SK-N-SH (cell line): ENCODE data around the gene GAB2. TPM values are rescaled to one million over a fixed set of nuclear protein-coding genes. Genes with fewer than 3 reads are reported as not detected.

Experiments
- CTCF ChIA-PET: fragments of 300-600, 350-600 bp; formaldehyde crosslinking; extraction: SDS; loops from one replicate; lab custom pipeline; 2021; lab: Yijun Ruan, JAX
- POLR2A ChIA-PET: fragments of 350-600 bp; sonication (Branson Sonifier 250); formaldehyde crosslinking; extraction: SDS; loops from one replicate; lab custom pipeline; 2020; ENCODE audit warnings: antibody characterized with exemption, inconsistent platforms; lab: Yijun Ruan, JAX
- DNase-seq: peaks from one replicate; pipeline ENCODE4 v3.0.0; 2012
- H2AFZ ChIP-seq: fragments of 200-600 bp; sonication (generic); 2 replicates; pipeline ENCODE4 v1.8.1; 2016; ENCODE audit warnings: antibody characterized with exemption, mild to moderate bottlenecking, low read depth
- H3F3A ChIP-seq: fragments of 200-600 bp; sonication (generic); replicated peaks from 2 replicates; pipeline ENCODE3; 2016; ENCODE audit warnings: antibody characterized with exemption, mild to moderate bottlenecking; ENCODE audit not compliant: insufficient read depth
- H3K27ac ChIP-seq, 2 experiments: fragments of 200-500 bp in 1 of 2; fragments of 200-600 bp in 1 of 2; sonication (Bioruptor generic) in 1 of 2; sonication (generic), shearing (Covaris generic) in 1 of 2; 2 replicates each; pipeline versions ENCODE4 v1.5.1 to v1.6.1; 2014 to 2016; ENCODE audit warnings: low read depth in 2 of 2, inconsistent platforms in 1 of 2, low read length in 1 of 2, mild to moderate bottlenecking in 1 of 2, mixed read lengths in 1 of 2
- H3K27me3 ChIP-seq: fragments of 200-600 bp; sonication (generic), shearing (Covaris generic); 2 replicates; pipeline ENCODE4 v1.6.1; 2016; ENCODE audit warnings: mixed run types; ENCODE audit not compliant: insufficient read depth
- H3K36me3 ChIP-seq, 2 experiments: fragments of 200-500 bp in 1 of 2; fragments of 200-600 bp in 1 of 2; sonication (Bioruptor generic) in 1 of 2; sonication (generic) in 1 of 2; replicated peaks in 1 of 2; 2 replicates each; pipeline versions ENCODE3 to v1.5.1; 2014 to 2016; ENCODE audit warnings: low read length in 1 of 2, mild to moderate bottlenecking in 1 of 2; ENCODE audit not compliant: insufficient read depth in 2 of 2, control insufficient read depth in 1 of 2
- H3K4me1 ChIP-seq, 2 experiments: fragments of 200-500 bp in 1 of 2; fragments of 200-600 bp in 1 of 2; sonication (Bioruptor generic) in 1 of 2; sonication (generic), shearing (Covaris generic) in 1 of 2; 2 replicates each; pipeline versions ENCODE4 v1.5.1 to v1.6.1; 2014 to 2016; ENCODE audit warnings: low read depth in 1 of 2, low read length in 1 of 2, mixed run types in 1 of 2; ENCODE audit not compliant: insufficient read depth in 2 of 2, control insufficient read depth in 1 of 2
- H3K4me2 ChIP-seq: fragments of 200-600 bp; sonication (generic), shearing (Covaris generic); 2 replicates; pipeline ENCODE4 v1.6.1; 2017; ENCODE audit warnings: mixed run types
- H3K4me3 ChIP-seq, 2 experiments: fragments of 200-500 bp in 1 of 2; fragments of 200-600 bp in 1 of 2; sonication (Bioruptor generic) in 1 of 2; sonication (generic), shearing (Covaris generic) in 1 of 2; 2 replicates each; pipeline versions ENCODE4 v1.5.1 to v1.8.1; 2014 to 2016; ENCODE audit warnings: low read depth in 2 of 2, inconsistent platforms in 1 of 2, low read length in 1 of 2, mild to moderate bottlenecking in 1 of 2, mixed read lengths in 1 of 2, moderate library complexity in 1 of 2
- H3K79me2 ChIP-seq: fragments of 200-600 bp; sonication (generic); 2 replicates; pipeline ENCODE4 v1.8.1; 2017; ENCODE audit warnings: mild to moderate bottlenecking; ENCODE audit not compliant: insufficient read depth
- H3K9ac ChIP-seq: fragments of 200-600 bp; sonication (generic); 2 replicates; pipeline ENCODE4 v1.6.1; 2017; ENCODE audit warnings: mixed run types
- H3K9me2 ChIP-seq: fragments of 200-600 bp; sonication (generic); 2 replicates; pipeline ENCODE4 v1.6.1; 2017; ENCODE audit warnings: mixed run types
- H3K9me3 ChIP-seq: fragments of 200-600 bp; sonication (generic); 2 replicates; pipeline ENCODE4 v1.6.1; 2017; ENCODE audit warnings: mixed run types, mild to moderate bottlenecking, moderate library complexity
- H4K20me1 ChIP-seq: fragments of 200-600 bp; sonication (generic); 2 replicates; pipeline ENCODE4 v1.6.1; 2017; ENCODE audit warnings: mild to moderate bottlenecking, mixed run types; ENCODE audit not compliant: insufficient read depth
- CTCF ChIP-seq: fragments of 200-600 bp; sonication (generic); IDR thresholded peaks from 2 replicates; pipeline ENCODE4 v1.6.1; 2017; ENCODE audit warnings: antibody characterized with exemption, mild to moderate bottlenecking, moderate library complexity
- ELF1 ChIP-seq: IDR thresholded peaks from 2 replicates; pipeline ENCODE4 v1.4.0; 2012
- EP300 ChIP-seq, 2 experiments: IDR thresholded peaks; 2 replicates each; pipeline versions ENCODE4 v1.4.0 to v1.6.1; 2012; ENCODE audit warnings: borderline replicate concordance in 1 of 2, low read depth in 1 of 2, low read length in 1 of 2
- EZH2phosphoT487 ChIP-seq: fragments of 200-600 bp; sonication (generic); IDR thresholded peaks from 2 replicates; pipeline ENCODE4 v1.6.1; 2017; ENCODE audit warnings: low read depth, mixed run types, mild to moderate bottlenecking, antibody characterized with exemption, moderate library complexity, borderline replicate concordance
- MAX ChIP-seq: IDR thresholded peaks from 2 replicates; pipeline ENCODE4 v1.4.0; 2012; ENCODE audit warnings: low read depth
- MXI1 ChIP-seq: IDR thresholded peaks from 2 replicates; pipeline ENCODE4 v1.6.1; 2012; ENCODE audit warnings: mild to moderate bottlenecking, low read depth, low read length, improper control_type of control experiment
- PBX3 ChIP-seq: IDR thresholded peaks from 2 replicates; pipeline ENCODE4; 2012
- REST ChIP-seq: IDR thresholded peaks from 2 replicates; pipeline ENCODE4 v1.6.1; 2012; ENCODE audit warnings: mild to moderate bottlenecking, low read depth, low read length, moderate library complexity
- RFX5 ChIP-seq: IDR thresholded peaks from 2 replicates; pipeline ENCODE4 v1.6.1; 2012; ENCODE audit warnings: mild to moderate bottlenecking, improper control_type of control experiment, low read length
- RXRA ChIP-seq: IDR thresholded peaks from 2 replicates; pipeline ENCODE4 v1.4.0; 2012; ENCODE audit warnings: low read depth, mild to moderate bottlenecking, borderline replicate concordance
- TAF1 ChIP-seq: IDR thresholded peaks from 2 replicates; pipeline ENCODE4 v1.6.1; 2012; ENCODE audit warnings: low read depth, mild to moderate bottlenecking, low read length, moderate library complexity, borderline replicate concordance
- TEAD4 ChIP-seq: IDR thresholded peaks from 2 replicates; pipeline ENCODE4 v1.4.0; 2012; ENCODE audit warnings: mild to moderate bottlenecking, borderline replicate concordance; ENCODE audit not compliant: insufficient read depth
- USF2 ChIP-seq: fragments of 150-350 bp; IDR thresholded peaks from 2 replicates; pipeline ENCODE4 v1.6.1; 2017; ENCODE audit warnings: antibody characterized with exemption, low read length, low read depth, borderline replicate concordance
- ZBTB33 ChIP-seq: IDR thresholded peaks from 2 replicates; pipeline ENCODE4 v1.4.0; 2012; ENCODE audit warnings: low read depth, borderline replicate concordance
- WGBS: methylation state at CpG from one replicate; pipeline ENCODE4 v1.1.6; 2017; ENCODE audit warnings: low lambda C conversion rate; 5-methylcytosine and 5-hydroxymethylcytosine counted together
- polyA plus RNA-seq, 3 experiments: library from polyadenylated mRNA; depleted of rRNA; stranded (reverse); fragments of >200 nt; gene quantifications; 2 replicates each; pipeline ENCODE4 v1.2.3, GENCODE V29; 2012

The GAB2 gene
- polyA plus RNA-seq, 1 of the 3 experiments (the other 2 are of a cell fraction): 5.6 TPM

- no peak for TF ChIP-seq ELF1
- no peak for TF ChIP-seq RFX5
- no peak for TF ChIP-seq CTCF
- TF ChIP-seq RXRA: no peak
- no peak for TF ChIP-seq MXI1
- TF ChIP-seq MAX: no peak
- TF ChIP-seq EZH2phosphoT487: no peak
- no peak for TF ChIP-seq TAF1
- no peak for TF ChIP-seq TEAD4
- TF ChIP-seq REST: no peak
- no peak for TF ChIP-seq ZBTB33
- TF ChIP-seq PBX3: no peak
- TF ChIP-seq EP300 (IDR thresholded peaks at IDR 0.05; ENCODE audit: borderline replicate concordance in 1 of 2, low read depth in 1 of 2, low read length in 1 of 2): no peak
- TF ChIP-seq USF2: no peak
- H3F3A ChIP-seq: no peaks in the 10 kb centered on the region
- no peak overlapping the region for H3K27ac ChIP-seq
- DNase-seq: no peak
- no peaks in the 10 kb centered on the region for H3K9me2 ChIP-seq
- POLR2A ChIA-PET: no interaction called here
- H3K4me1 ChIP-seq: peaks cover 9 to 16% of the 10 kb centered on the region in 2 experiments; a peak in 3 of 4 replicates
- no peak overlapping the region for H2AFZ ChIP-seq
- WGBS: 64% methylated on average over 3 of the region's 3 CpGs
- H3K36me3 ChIP-seq: peaks cover 0 to 2% of the 10 kb centered on the region in 2 experiments
- no peaks in the 10 kb centered on the region; the same call in 1 of the 2 replicates for H4K20me1 ChIP-seq
- no peaks in the 10 kb centered on the region for H3K27me3 ChIP-seq
- CTCF ChIA-PET: interaction anchor here (1.6 to 2.1 kb wide), 2 partner anchors 41 to 189 kb away, joined by 5 to 6 read pairs; no protein-coding TSS in a partner anchor
- peaks cover 18% of the 10 kb centered on the region; the same call in 1 of the 2 replicates for H3K79me2 ChIP-seq
- H3K9me3 ChIP-seq: no peaks in the 10 kb centered on the region
- H3K4me3 ChIP-seq: no peak overlapping the region
- H3K9ac ChIP-seq: no peak overlapping the region
- no peak overlapping the region for H3K4me2 ChIP-seq
Observed at GRCh38 chr11:78374917-78375316, 42.7 kb downstream of the GAB2 start.
